Activated T-cell treated with anti-CD3 and anti-CD28 coated beads, Interleukin-2, amount 50 U/mL, for 4 hours (primary cell): ENCODE data around the gene HDAC4. TPM values are rescaled to one million over a fixed set of nuclear protein-coding genes. Genes with fewer than 3 reads are reported as not detected.

Source experiments
- ATAC-seq, 2 donors: fragments of 200-7000 bp; cut with Tn5 transposase; one replicate each; pipeline ENCODE4 v1.10.0; 2021
- DNase-seq: peaks from one replicate; pipeline ENCODE4 v3.0.0-alpha.2; 2020
- H3K27me3 Mint-ChIP-seq: one replicate; pipeline ENCODE4 v1.8.0; 2021; ENCODE audit warnings: low read depth, mixed read lengths
- H3K36me3 Mint-ChIP-seq: one replicate; pipeline ENCODE4 v1.8.0; 2022; ENCODE audit warnings: mixed read lengths; ENCODE audit not compliant: insufficient read depth
- H3K4me1 Mint-ChIP-seq: one replicate; pipeline ENCODE4 v1.8.0; 2021; ENCODE audit warnings: low read depth, mixed read lengths
- H3K4me3 Mint-ChIP-seq: one replicate; pipeline ENCODE4 v1.8.0; 2021; ENCODE audit warnings: mild to moderate bottlenecking, moderate library complexity, mixed read lengths
- H3K9me3 Mint-ChIP-seq: one replicate; pipeline ENCODE4 v1.8.0; 2021; ENCODE audit warnings: mixed read lengths
- total RNA-seq, 3 donors: library from RNA; stranded (reverse); gene quantifications; one replicate each; pipeline ENCODE4 v1.2.1, GENCODE V29; 2021

HDAC4 gene
- total RNA-seq, 3 donors from 2014 or later: 30.4 to 34.1 (median 31.9) TPM

- H3K27me3 Mint-ChIP-seq: no peaks in the 10 kb centered on the region
- DNase-seq (no peak), ATAC-seq (no peak)
- peaks cover 4% of the 10 kb centered on the region for H3K9me3 Mint-ChIP-seq
- peaks cover 29% of the 10 kb centered on the region for H3K36me3 Mint-ChIP-seq
- no peak overlapping the region for H3K4me3 Mint-ChIP-seq
- peaks cover 4% of the 10 kb centered on the region for H3K4me1 Mint-ChIP-seq
Measured at GRCh38 chr2:239190921-239191885, 209.6 kb downstream of the HDAC4 start.

DNA sequence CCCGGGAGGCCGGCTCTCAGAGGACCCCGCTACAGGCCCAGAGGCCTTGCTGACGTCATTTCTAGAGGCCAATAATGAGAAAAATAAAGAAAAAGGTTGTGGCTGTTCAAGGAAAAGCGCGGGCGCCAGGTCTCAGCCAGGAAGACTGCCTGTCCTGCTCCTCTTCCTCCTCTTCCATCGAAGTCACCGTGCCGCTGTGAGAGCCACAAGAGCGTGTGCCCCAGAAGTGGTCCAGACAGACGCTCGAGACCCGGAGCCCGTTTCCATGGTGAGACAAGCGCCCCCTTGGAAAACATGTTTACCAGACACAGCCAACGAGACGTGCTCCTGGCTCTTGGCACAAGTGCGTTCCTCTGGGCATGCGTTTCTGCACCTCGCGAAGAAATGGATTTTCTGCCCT lies 210.5 kb downstream of the HDAC4 start:
- no peak for ATAC-seq
- H3K27me3 Mint-ChIP-seq: no peaks in the 10 kb centered on the region
- H3K4me1 Mint-ChIP-seq: no peaks in the 10 kb centered on the region
- H3K4me3 Mint-ChIP-seq: no peak overlapping the region
- H3K9me3 Mint-ChIP-seq: peaks cover 4% of the 10 kb centered on the region
- peaks cover 33% of the 10 kb centered on the region for H3K36me3 Mint-ChIP-seq
- no peak for DNase-seq

- H3K4me3 Mint-ChIP-seq: no peak overlapping the region
- no peaks in the 10 kb centered on the region for H3K4me1 Mint-ChIP-seq
- DNase-seq (no peak), ATAC-seq (no peak)
- H3K36me3 Mint-ChIP-seq: peaks cover 33% of the 10 kb centered on the region
- no peaks in the 10 kb centered on the region for H3K27me3 Mint-ChIP-seq
- H3K9me3 Mint-ChIP-seq: peaks cover 4% of the 10 kb centered on the region
Measured at GRCh38 chr2:239189711-239190131, 211.1 kb downstream of the HDAC4 start.

GRCh38 chr2:239188536-239188935 lies 212.3 kb downstream of the HDAC4 start:
- ATAC-seq: no peak
- H3K4me1 Mint-ChIP-seq: no peaks in the 10 kb centered on the region
- no peak overlapping the region for H3K4me3 Mint-ChIP-seq
- H3K36me3 Mint-ChIP-seq: peaks cover 34% of the 10 kb centered on the region
- peaks cover 4% of the 10 kb centered on the region for H3K9me3 Mint-ChIP-seq
- H3K27me3 Mint-ChIP-seq: no peaks in the 10 kb centered on the region
- no peak for DNase-seq

GRCh38 chr2:239187464-239188253 lies 213.2 kb downstream of the HDAC4 start:
- Mint-ChIP-seq H3K36me3 (peaks cover 37% of the 10 kb centered on the region), H3K9me3 (peaks cover 4% of the 10 kb centered on the region), H3K4me3 (no peak overlapping the region), H3K27me3 (no peaks in the 10 kb centered on the region), H3K4me1 (no peaks in the 10 kb centered on the region)
- ATAC-seq (no peak), DNase-seq (no peak)

GRCh38 chr2:239186516-239187357 lies 214.1 kb downstream of the HDAC4 start:
- Mint-ChIP-seq H3K4me1 (no peaks in the 10 kb centered on the region), H3K27me3 (no peaks in the 10 kb centered on the region), H3K9me3 (peaks cover 4% of the 10 kb centered on the region), H3K4me3 (no peak overlapping the region), H3K36me3 (peaks cover 37% of the 10 kb centered on the region)
- ATAC-seq: no peak
- no peak for DNase-seq

- DNase-seq (no peak), ATAC-seq (no peak)
- Mint-ChIP-seq H3K4me3 (no peak overlapping the region), H3K9me3 (no peaks in the 10 kb centered on the region), H3K4me1 (no peaks in the 10 kb centered on the region), H3K27me3 (no peaks in the 10 kb centered on the region), H3K36me3 (peaks cover 44% of the 10 kb centered on the region)
Measured at GRCh38 chr2:239184968-239185903, 215.6 kb downstream of the HDAC4 start.

DNA sequence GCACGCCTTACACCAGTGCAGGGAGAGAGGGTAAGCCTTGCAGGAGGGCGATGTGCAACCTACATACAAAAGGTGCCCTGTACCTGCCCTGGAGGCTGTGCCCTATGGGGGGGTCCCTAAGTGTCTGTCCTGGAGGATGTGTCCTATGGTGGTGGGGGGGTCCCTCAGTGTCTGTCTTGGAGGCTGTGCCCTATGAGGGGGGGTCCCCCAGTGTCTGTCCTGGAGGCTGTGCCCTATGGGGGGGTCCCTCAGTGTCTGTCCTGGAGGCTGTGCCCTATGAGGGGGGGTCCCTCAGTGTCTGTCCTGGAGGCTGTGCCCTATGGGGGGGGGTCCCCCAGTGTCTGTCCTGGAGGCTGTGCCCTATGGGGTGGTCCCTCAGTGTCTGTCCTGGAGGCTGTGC lies 216.6 kb downstream of the HDAC4 start:
- Mint-ChIP-seq H3K4me3 (no peak overlapping the region), H3K27me3 (no peaks in the 10 kb centered on the region), H3K9me3 (no peaks in the 10 kb centered on the region), H3K4me1 (no peaks in the 10 kb centered on the region), H3K36me3 (peaks cover 42% of the 10 kb centered on the region)
- ATAC-seq (no peak), DNase-seq (no peak)

DNA sequence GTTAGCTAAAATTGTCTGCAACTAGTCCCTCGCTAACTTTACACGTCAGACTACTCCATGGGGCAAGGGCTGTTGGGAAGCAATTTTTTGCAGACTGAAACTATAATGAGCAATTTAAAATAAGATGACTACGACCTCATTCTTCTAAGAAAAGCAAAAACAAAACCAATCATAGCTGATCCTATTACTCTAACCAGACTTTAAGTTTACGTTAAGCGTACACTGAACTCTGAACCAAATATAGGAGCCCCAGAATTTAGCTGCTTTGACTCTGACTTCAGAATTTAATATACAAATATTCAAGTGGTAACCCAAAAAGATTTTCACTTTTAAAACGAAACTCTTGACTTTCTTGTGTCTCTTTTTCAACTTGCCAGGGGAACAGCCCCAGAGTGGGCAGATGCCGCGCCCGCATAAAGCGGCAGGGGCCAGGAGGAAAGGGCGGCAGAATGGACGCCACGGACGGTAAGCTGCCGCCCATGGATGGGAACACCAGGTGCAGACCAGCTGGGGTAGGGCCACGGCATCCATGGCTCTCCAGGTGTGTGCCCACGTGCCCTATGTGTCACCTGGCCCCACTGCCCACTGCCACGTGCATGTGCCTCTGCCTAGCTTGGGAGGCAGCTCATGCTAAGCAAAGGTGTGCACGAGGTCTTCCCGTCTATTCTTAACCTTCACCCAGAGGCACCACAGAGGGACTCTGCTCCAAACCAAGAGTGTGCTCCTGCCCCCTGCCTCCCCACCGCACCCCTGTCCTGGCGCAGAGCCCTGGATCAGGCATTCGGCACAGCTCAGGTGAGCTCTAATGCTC lies 217.6 kb downstream of the HDAC4 start:
- Mint-ChIP-seq H3K36me3 (peaks cover 44% of the 10 kb centered on the region), H3K4me1 (no peaks in the 10 kb centered on the region), H3K27me3 (no peaks in the 10 kb centered on the region), H3K9me3 (no peaks in the 10 kb centered on the region), H3K4me3 (no peak overlapping the region)
- DNase-seq (no peak), ATAC-seq (no peak)

- DNase-seq (no peak), ATAC-seq (no peak)
- Mint-ChIP-seq H3K36me3 (peaks cover 50% of the 10 kb centered on the region), H3K9me3 (peaks cover 1% of the 10 kb centered on the region), H3K4me1 (no peaks in the 10 kb centered on the region), H3K4me3 (no peak overlapping the region), H3K27me3 (no peaks in the 10 kb centered on the region)
Measured at GRCh38 chr2:239181903-239182581, 218.8 kb downstream of the HDAC4 start.

GRCh38 chr2:239181074-239181902 lies 219.5 kb downstream of the HDAC4 start:
- peaks cover 9% of the 10 kb centered on the region for H3K9me3 Mint-ChIP-seq
- H3K4me1 Mint-ChIP-seq: no peaks in the 10 kb centered on the region
- peaks cover 51% of the 10 kb centered on the region for H3K36me3 Mint-ChIP-seq
- DNase-seq: no peak
- no peaks in the 10 kb centered on the region for H3K27me3 Mint-ChIP-seq
- no peak overlapping the region for H3K4me3 Mint-ChIP-seq
- no peak for ATAC-seq
